ENCODE results near the gene RICTOR. TPM values are rescaled to one million over a fixed set of nuclear protein-coding genes. Genes with fewer than 3 reads are reported as not detected.

The RICTOR gene, protein sequence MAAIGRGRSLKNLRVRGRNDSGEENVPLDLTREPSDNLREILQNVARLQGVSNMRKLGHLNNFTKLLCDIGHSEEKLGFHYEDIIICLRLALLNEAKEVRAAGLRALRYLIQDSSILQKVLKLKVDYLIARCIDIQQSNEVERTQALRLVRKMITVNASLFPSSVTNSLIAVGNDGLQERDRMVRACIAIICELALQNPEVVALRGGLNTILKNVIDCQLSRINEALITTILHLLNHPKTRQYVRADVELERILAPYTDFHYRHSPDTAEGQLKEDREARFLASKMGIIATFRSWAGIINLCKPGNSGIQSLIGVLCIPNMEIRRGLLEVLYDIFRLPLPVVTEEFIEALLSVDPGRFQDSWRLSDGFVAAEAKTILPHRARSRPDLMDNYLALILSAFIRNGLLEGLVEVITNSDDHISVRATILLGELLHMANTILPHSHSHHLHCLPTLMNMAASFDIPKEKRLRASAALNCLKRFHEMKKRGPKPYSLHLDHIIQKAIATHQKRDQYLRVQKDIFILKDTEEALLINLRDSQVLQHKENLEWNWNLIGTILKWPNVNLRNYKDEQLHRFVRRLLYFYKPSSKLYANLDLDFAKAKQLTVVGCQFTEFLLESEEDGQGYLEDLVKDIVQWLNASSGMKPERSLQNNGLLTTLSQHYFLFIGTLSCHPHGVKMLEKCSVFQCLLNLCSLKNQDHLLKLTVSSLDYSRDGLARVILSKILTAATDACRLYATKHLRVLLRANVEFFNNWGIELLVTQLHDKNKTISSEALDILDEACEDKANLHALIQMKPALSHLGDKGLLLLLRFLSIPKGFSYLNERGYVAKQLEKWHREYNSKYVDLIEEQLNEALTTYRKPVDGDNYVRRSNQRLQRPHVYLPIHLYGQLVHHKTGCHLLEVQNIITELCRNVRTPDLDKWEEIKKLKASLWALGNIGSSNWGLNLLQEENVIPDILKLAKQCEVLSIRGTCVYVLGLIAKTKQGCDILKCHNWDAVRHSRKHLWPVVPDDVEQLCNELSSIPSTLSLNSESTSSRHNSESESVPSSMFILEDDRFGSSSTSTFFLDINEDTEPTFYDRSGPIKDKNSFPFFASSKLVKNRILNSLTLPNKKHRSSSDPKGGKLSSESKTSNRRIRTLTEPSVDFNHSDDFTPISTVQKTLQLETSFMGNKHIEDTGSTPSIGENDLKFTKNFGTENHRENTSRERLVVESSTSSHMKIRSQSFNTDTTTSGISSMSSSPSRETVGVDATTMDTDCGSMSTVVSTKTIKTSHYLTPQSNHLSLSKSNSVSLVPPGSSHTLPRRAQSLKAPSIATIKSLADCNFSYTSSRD (N-terminal part only)
- total RNA-seq (2022) (25.2 and 25.7 TPM in 2 replicates), Bru-seq, nascent RNA (percentile 87 among the genes with signal in this experiment), BruChase-seq, experiment 1, labeled RNA remaining after a 2-hour chase (percentile 84 among the genes with signal in this experiment), BruChase-seq, experiment 2, labeled RNA remaining after a 6-hour chase (percentile 73 among the genes with signal in this experiment)
- long read RNA-seq, full-length matches to known transcripts, result 1 of 6 reads
- long read RNA-seq, partial matches to known transcripts, result 2 of 6 reads
- long read RNA-seq, other reads (novel, unspliced or antisense), result 3 of 6 reads

DNA sequence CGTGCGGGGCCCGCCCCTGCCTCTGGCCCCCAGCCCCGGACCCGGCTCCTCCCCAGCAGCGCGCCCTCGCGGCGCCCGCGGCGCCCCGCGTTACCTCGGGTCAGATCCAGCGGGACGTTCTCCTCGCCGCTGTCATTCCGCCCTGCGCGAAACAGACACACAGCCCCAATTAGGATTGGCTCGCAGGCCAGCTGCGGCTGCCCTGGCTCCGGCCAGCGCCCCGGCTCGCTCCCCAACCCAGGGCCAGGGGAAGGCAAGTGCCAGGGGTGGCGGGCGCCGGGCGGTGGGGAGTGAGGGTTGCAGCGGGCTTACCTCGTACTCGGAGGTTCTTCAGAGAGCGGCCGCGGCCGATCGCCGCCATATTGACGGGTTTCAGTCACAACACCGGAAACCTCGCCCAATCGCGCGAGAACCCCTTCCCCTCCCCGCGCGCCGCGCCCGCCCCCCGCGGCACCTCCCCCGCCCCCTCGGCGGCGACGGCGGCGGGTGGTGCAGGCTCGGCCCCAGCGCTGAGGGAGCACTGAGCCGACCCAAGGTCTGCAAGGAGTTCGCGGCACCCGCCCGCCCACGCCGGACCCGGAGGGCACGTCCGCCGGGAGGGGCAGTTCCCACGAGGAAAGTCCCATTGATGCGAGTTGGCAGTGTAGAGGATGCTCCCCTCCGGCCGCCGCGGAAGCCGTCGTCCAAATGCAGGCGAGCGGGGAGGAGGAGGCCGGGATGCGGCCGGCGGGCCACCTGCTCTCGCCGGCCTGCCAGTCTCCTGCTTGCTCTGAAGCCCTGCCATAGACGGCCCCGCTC lies at the start of gene RICTOR:
TSS of gene RICTOR (minus strand) at position 383 of the 798 bp plus-strand sequence. CDS start at position 361, 22 bp downstream.
- Histone ChIP-seq H3K4me1 (peaks cover 6% of the 10 kb centered on the region; the same call in 1 of the 2 replicates), H3K9me3 (no peaks in the 10 kb centered on the region), H3K4me3 (ENCODE audit: low read depth, low read length) (peak within 1 kb of the TSS; percentile 83), H3K36me3 (ENCODE audit: control insufficient read depth, insufficient read depth, low read length) (no peaks in the 10 kb centered on the region), H3K27me3 (replicated peaks; ENCODE audit: control insufficient read depth, insufficient read depth, low read length) (no peaks in the 10 kb centered on the region)
- Mint-ChIP-seq H3K4me1 (ENCODE audit: low read depth, unreplicated experiment) (no peaks in the 10 kb centered on the region), H3K27me3 (ENCODE audit: insufficient read depth, unreplicated experiment) (no peaks in the 10 kb centered on the region), H3K36me3 (ENCODE audit: insufficient read depth, unreplicated experiment) (peaks cover 8% of the 10 kb centered on the region), H3K4me3 (ENCODE audit: unreplicated experiment) (peak within 1 kb of the TSS; percentile 95), H3K9me3 (ENCODE audit: unreplicated experiment) (no peaks in the 10 kb centered on the region), H3K27ac (ENCODE audit: unreplicated experiment) (peak within 1 kb of the TSS; percentile 94)
- TF ChIP-seq, protein P1, sequence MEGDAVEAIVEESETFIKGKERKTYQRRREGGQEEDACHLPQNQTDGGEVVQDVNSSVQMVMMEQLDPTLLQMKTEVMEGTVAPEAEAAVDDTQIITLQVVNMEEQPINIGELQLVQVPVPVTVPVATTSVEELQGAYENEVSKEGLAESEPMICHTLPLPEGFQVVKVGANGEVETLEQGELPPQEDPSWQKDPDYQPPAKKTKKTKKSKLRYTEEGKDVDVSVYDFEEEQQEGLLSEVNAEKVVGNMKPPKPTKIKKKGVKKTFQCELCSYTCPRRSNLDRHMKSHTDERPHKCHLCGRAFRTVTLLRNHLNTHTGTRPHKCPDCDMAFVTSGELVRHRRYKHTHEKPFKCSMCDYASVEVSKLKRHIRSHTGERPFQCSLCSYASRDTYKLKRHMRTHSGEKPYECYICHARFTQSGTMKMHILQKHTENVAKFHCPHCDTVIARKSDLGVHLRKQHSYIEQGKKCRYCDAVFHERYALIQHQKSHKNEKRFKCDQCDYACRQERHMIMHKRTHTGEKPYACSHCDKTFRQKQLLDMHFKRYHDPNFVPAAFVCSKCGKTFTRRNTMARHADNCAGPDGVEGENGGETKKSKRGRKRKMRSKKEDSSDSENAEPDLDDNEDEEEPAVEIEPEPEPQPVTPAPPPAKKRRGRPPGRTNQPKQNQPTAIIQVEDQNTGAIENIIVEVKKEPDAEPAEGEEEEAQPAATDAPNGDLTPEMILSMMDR (IDR thresholded peaks at IDR 0.05; ENCODE audit: insufficient read depth in 1 of 2, low read depth in 1 of 2, low read length in 1 of 2, severe bottlenecking in 1 of 2, unreplicated experiment in 1 of 2), result no peak
- DNase-seq, result peak; percentile 89 to 92
- BruUV-seq (replicated peaks), result no TSS peak
- CTCF ChIA-PET, result no interaction called here
- POLR2A ChIA-PET, result interaction anchor here (0.6 kb wide), 1 partner anchor 396 kb away, joined by 3 read pairs; no protein-coding TSS in a partner anchor
- intact Hi-C loops (cut with micrococcal nuclease; ENCODE audit: unreplicated experiment), result loop anchor here (5.0 kb wide), 1 partner anchor 208 kb away; no protein-coding TSS in a partner anchor

DNA sequence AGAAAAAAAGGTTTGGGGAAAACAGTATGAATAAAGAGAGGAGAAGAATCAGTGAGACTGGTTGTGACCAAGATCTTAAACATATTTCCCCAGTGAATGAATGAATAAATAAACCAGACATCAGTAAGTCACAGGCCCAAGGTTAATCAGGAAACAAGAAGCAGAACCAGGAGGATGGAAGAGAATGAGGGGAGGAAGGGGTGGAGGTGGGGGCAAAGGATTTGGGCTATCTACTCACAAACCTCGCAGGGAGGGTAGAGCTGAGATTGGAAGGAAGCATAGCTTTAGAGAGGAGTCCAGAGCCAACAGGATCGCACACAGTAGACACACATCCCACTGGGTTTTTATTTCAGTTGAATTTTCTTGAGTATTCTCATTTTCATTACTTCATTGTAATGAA lies 47.7 kb upstream of the RICTOR start:
- ChIA-PET POLR2A (no interaction called here), CTCF (no interaction called here)
- intact Hi-C loops (cut with micrococcal nuclease; ENCODE audit: unreplicated experiment), result no loop called here
- H3K9me3 Mint-ChIP-seq (ENCODE audit: unreplicated experiment), result no peaks in the 10 kb centered on the region
- no peaks in the 10 kb centered on the region for H3K9me3 ChIP-seq
- DNase-seq, result no peak
- peaks cover 2% of the 10 kb centered on the region for H3K27me3 Mint-ChIP-seq (ENCODE audit: insufficient read depth, unreplicated experiment)
- H3K36me3 ChIP-seq (ENCODE audit: control insufficient read depth, insufficient read depth, low read length), result no peaks in the 10 kb centered on the region
- TF ChIP-seq, protein P1 (IDR thresholded peaks at IDR 0.05; ENCODE audit: insufficient read depth in 1 of 2, low read depth in 1 of 2, low read length in 1 of 2, severe bottlenecking in 1 of 2, unreplicated experiment in 1 of 2), result no peak
- no peak overlapping the region for H3K4me3 Mint-ChIP-seq (ENCODE audit: unreplicated experiment)
- no peak overlapping the region for H3K27ac Mint-ChIP-seq (ENCODE audit: unreplicated experiment)
- no peak overlapping the region for H3K4me3 ChIP-seq (ENCODE audit: low read depth, low read length)
- no peaks in the 10 kb centered on the region for H3K36me3 Mint-ChIP-seq (ENCODE audit: insufficient read depth, unreplicated experiment)
- H3K27me3 ChIP-seq (replicated peaks; ENCODE audit: control insufficient read depth, insufficient read depth, low read length), result peaks cover 1% of the 10 kb centered on the region; the same call in 1 of the 2 replicates
- H3K4me1 ChIP-seq, result no peaks in the 10 kb centered on the region
- no TSS peak for BruUV-seq (replicated peaks)
- peaks cover 7% of the 10 kb centered on the region for H3K4me1 Mint-ChIP-seq (ENCODE audit: low read depth, unreplicated experiment)

Data from Caco-2 (cell line).